HL-60/S4 treated with retinoic acid at 250 ng/mL for 4 days and 3 days (cell line): ENCODE results near the gene RNF13.
"Not testable (repeated sequence)": the region's sequence is repeated elsewhere in the genome, so short reads cannot be mapped to it uniquely, and the experiment has no call there.

Experiments
- in situ Hi-C: fragments of 300-500 bp; cut with MboI; formaldehyde crosslinking; loops from 2 replicates; pipeline ENCODE4 v1.7.0; 2022; ENCODE audit warnings: low sequenced_read_pairs

The RNF13 gene

DNA sequence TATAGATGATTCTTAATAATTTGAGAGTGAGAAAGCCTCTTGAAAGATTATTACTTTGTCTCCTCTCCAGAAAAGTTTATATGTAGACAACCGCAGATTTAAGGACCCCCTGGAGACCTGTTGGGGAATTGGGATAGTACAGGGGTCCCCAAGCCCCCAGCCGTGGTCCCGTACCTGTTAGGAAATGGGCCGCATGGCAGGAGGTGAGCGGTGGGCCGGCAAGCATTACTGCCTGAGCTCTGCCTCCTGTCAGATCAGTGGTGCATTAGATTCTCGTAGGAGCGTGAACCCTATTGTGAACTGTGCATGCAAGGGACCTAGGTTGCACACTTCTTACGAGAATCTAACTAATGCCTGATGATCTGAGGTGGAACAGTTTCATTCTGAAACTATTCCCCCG, 79.4 kb downstream of the RNF13 start:
- in situ Hi-C loops, result no loop called here

DNA sequence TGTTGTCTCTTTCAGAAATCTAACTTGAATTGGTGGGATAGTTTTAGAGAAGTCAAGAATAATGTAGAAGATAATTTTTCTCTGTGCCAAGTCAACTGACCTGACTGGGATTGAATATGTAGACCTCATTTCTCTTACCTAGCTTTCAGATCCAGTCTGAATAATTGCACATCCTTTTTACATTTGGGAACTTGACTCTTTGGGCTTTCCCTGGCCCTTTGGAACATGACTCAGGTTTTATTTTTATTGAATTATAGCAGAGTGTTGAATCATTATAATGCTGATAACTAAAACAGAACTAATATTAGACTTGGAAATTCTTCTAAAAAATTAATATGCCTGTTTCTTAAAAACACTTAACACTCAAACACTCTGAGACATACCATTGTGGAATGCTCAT, 81.2 kb downstream of the RNF13 start:
- in situ Hi-C loops, result no loop called here

DNA sequence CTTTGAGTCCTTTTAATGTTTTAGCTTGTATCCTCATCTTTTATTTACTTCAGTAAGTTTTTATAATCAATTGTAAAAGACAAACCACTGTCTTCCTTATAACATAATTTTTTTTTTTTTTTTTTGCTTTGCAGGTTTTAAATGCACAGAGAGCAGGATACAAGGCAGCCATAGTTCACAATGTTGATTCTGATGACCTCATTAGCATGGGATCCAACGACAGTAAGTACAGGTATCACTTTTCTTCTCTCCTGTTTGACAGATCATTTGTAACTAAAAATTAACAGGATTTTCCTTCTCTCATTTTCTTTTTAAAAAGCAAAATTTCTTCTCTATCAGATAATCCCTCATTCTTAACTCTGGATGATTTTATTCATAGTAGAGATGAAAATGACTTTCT, 82.3 kb downstream of the RNF13 start:
- in situ Hi-C loops, result no loop called here

DNA sequence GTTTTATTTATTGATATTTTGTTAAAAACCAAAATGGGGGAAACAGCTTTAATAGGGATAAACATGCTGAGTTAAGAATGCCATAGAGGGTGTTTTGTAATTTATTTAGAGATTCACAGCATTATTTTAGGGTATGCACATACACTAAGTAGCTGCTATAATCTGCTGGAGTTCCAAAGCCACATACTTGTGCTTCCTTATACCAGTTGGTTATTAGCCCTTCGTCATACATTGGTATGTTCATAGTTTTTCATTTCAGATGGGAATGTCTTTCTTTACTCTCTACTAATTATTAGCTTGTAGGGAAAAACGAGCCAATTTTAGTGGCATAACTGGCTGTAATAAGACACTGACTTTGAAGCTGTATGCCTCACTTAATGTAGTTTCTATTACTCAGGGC, 82.8 kb downstream of the RNF13 start:
- in situ Hi-C loops, result no loop called here

DNA sequence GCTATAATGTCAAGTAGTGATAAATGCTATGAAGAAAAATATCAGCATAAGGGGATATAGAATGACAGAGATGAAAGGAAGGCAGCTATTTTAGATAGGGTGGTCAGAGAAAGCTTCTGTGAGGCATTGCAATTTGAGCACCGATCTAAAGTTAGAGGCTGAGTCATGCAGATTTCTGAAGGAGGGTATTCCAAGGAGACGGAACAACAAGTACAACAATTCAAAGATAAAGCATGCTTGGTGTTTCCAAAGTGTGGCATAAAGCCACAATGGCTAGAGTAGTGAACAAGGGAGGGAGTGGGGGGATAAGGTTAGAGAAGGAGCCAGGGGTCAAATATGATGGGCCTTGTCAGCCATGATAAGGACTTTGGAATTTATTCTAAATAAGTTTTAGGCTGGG, 85.8 kb downstream of the RNF13 start:
- in situ Hi-C loops, result no loop called here

DNA sequence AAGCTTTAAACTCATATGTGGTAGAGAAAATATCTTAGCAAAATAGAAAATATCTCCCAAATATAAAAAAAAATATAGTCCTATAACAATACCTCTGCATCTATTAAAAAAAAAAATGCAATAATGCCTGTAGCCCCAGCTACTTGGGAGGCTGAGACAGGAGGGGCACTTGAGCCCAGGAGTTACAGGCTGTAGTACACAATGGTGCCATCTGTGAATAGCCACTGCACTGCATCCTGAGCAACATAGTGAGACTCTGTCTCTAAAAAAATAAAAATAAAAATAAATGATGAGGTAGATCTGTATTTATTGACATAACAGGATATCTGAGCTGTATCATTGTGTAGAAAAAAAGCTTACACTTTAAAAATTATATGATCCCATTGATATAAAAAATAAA, 87.3 kb downstream of the RNF13 start:
- in situ Hi-C loops, result no loop called here

DNA sequence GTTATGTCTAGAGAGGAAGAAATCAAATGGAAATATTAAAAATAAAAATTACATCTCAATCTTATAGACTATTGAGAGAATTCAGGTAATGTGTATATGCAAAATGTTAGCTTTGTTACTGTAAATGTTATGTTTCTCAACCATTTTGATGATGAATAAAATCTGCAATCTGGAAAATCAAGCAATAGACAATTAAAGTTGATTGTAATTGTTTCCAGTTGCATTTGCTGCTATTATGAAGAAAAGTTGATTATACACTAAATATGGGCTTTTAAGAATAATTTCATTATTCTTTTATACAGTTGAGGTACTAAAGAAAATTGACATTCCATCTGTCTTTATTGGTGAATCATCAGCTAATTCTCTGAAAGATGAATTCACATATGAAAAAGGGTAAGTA, 88.8 kb downstream of the RNF13 start:
- in situ Hi-C loops, result no loop called here

- in situ Hi-C loops, result no loop called here
Observed at GRCh38 chr3:149902498-149903139, 89.6 kb downstream of the RNF13 start.

DNA sequence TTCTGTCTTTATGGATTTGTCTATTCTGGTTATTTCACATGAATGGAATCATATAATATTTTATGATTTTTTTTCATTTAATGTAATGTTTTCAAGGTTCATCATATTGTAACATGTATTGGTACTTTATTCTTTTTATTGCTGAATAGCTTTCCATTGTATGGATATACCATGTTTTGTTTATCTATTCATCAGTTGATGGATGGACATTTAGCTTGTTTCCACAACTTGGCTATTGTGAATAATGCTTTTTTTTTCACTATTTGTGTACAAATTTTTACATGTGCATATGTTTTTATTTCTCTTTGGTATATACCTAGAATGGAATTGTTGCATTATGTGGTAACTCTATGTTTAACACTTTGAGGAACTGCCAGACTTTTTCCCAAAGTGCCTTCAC, 93.0 kb downstream of the RNF13 start:
- in situ Hi-C loops, result no loop called here

DNA sequence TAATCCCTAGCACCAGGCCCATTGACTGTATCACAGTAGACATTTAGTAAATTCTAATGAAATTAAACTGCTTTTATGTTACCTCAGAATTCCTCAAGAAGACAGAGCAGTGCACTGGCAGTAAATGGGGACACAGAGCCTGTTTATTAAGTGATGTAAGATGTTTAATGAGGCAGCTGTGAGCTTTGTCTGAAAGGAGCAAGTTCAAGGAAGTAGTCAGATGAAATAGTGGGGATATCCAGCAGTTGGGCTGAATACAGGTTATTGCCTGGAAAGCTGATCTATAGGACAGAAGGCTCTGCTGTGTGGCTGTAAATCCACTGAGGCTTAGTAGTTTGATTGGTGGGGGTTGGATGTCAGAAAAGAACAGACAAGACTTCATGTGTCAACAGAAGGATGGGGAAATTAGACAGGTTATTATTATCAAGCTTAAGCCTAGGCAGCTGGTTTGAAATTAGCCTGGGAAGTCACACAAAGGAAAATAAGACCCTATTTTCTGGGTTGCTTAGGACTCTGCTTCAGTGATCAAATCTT, 95.5 kb downstream of the RNF13 start:
- in situ Hi-C loops, result no loop called here

DNA sequence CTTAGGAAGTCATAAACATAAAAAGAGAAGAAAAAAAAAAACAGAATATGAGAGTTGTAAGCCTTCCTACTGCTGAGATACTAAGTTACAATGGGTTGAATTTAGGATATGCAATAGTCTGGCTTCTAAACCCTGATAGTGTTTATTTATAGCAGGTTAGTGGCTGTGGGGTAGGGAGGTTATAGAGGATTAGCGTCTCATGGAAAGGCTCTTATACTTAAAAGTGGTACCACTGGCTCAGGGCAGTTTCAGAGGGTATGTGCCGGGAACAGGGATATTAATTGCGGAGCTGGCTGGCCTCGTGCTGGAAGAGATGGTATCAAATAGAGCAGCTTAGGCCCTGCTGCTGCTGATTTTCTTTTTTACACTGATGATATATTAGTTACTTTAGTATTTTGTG, 96.9 kb downstream of the RNF13 start:
- in situ Hi-C loops, result no loop called here

DNA sequence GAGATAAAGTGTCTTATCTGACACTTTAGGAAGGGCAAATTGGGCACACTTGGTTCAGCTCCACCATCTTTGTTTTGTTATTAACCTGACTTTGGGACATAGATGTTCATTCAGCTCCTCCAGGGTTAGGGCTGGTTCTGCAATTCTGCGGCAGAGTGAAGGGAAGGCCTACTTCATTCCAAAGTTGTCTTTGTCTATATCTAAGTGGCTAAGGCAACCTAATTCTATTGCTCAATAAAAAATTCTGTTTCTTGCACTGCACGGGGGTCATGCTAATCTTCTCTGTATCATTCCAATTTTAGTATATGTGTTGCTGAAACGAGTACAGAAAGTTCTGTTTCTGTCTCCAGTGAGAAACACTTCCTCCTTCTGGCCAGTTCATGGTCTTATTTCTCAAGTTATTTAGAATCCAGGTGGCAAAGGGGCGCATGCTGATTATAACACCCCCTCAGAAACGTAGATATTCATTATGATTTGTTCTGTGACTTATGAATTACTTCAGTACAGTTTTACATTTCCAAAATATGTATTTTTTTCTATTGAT, 104.2 kb downstream of the RNF13 start:
- in situ Hi-C loops, result no loop called here

DNA sequence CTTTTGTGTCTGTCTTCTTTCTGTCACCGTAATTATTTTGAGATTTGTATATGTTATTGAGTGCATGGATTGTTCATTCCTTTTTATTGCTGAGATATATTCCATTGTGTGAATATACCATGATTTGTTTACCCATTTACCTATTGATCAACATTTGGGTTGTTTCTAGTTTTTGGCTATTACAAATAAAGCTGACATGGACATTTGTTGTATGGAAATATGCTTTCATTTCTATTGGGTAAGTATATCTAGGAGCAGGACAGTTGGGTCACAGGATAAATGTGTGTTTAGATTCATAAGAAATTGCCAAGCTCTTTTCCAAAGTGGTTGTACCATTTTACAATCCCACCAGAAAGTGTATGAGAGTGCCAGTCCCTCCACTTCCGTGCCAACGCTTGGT, 106.5 kb downstream of the RNF13 start:
- in situ Hi-C loops, result no loop called here

DNA sequence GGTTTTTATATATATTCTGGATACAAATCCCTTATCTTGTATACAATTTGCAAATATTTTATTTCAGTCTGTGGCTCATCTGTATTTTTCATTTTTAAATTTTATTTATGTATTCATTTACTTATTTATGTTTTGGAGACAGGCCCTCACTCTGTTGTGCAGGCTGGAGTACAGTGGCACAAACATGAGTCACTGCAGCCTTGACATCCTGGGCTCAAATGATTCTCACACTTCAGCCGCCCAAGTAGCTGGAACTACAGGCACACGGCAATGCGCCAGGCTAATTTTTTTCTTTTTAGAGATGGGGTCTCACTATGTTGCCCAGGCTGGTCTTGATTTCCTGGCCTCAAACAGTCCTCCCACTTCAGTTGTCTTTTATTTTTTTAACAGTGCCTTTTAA, 107.1 kb downstream of the RNF13 start:
- in situ Hi-C loops, result no loop called here

- in situ Hi-C loops, result no loop called here
Observed at GRCh38 chr3:149933008-149933407, 120.0 kb downstream of the RNF13 start.

DNA sequence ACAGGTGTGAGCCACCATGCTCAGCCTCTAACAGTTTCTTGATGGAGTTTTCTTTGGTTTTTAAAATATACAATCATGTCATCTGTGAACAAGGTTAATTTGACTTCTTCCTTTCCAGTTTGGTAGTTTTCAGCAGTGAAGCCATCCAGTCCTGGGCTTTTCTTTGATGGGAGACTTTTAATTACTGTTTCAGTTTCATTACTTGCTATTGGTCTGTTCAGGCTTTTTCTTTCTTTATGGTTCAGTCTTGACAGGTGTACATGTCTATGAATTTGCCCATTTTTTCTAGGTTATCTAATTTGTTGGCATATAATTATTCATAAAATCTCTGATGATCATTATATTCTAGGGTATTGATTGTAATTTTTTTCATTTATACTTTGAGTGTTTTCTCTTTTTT, 120.8 kb downstream of the RNF13 start:
- in situ Hi-C loops, result no loop called here

- in situ Hi-C loops, result no loop called here
Observed at GRCh38 chr3:149934524-149934923, 121.5 kb downstream of the RNF13 start.

DNA sequence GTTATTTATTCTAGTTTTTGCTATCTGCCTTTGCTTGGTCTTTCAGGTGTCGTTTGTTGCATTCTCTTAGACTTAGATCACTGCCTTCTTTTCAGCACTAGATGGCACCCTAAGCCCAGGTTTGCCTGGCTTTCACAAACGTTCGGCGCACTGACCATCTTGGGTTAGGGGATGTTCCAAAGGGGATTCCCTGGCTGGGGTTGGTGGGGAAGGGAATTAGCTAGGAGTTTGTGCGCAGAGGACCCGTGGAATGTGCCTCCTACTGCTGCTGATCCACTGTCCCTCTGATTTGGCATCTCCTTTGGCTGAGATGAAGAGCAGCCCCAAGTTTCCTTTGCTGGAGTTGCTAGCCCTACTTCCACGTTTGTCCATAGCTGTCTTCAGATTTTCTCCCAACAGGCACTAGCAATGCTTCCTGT, 123.8 kb downstream of the RNF13 start:
- in situ Hi-C loops, result no loop called here

- in situ Hi-C loops, result not testable (repeated sequence)
Observed at GRCh38 chr3:149938392-149939055, 125.5 kb downstream of the RNF13 start.

DNA sequence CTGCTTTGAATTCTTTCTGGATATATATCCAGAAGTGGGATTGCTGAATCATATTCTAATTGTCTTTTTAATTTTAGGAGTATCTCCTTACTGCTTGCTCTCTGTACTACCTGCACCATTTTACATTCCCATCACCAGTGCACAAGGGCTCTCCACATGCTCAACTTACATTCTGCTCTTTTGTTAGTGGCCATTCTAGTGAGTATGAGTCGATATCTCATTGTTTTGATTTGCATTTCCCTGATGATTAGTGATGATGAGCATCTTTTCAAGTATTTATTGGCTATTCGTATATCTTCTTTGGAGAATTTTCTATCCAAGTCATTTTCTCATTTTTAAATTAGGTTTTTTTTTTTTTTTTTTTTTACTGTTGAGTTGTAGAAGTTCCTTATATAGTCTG, 128.2 kb downstream of the RNF13 start:
- in situ Hi-C loops, result no loop called here

DNA sequence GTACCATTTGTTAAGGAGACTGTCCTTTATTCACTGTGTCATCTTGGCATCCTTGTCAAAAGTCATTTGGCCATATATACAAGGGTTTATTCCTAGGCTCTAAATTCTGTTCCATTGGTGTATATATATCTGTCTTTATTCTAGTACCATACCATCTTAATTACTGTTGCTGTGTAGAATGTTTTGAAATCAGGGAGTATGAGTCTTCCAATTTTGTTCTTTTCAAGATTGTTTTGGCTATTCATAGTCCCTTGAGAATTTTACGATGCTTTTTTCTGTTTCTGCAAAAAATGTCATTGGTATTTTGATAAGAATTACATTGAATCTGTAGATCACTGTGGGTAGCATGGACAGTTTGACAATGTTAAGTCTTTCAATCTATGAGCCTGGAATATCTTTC, 128.9 kb downstream of the RNF13 start:
- in situ Hi-C loops, result no loop called here

- in situ Hi-C loops, result no loop called here
Observed at GRCh38 chr3:149942409-149942808, 129.4 kb downstream of the RNF13 start.
